PC-3 (cell line): ENCODE measurements around the gene NCOA7.

Source experiments
- CTCF ChIP-seq: fragments of 300-600 bp; sonication (generic); conservative IDR thresholded peaks from 2 replicates; pipeline ENCODE4 v1.5.1; 2017; ENCODE audit warnings: antibody characterized with exemption, low read depth, mild to moderate bottlenecking, low read length
- EZH2 ChIP-seq: fragments of 300-600 bp; sonication (generic); IDR thresholded peaks from one replicate; pipeline ENCODE4 v1.6.1; 2017; ENCODE audit warnings: antibody characterized with exemption, mild to moderate bottlenecking, low read length; ENCODE audit not compliant: unreplicated experiment

- no peak for TF ChIP-seq CTCF
- TF ChIP-seq EZH2 = no peak
Measured at GRCh38 chr6:125839471-125839870, 48.7 kb downstream of the NCOA7 start.
